Left cardiac atrium (tissue), 4 donors: Measurements from ENCODE around the gene ZNF175. TPM values are rescaled to one million over a fixed set of nuclear protein-coding genes. Genes with fewer than 3 reads are reported as not detected.

Experiments
- ATAC-seq, 2 donors: fragments of 200-7000 bp; cut with Tn5 transposase; one replicate each; pipeline ENCODE4 v1.9.1; 2020; ENCODE audit warnings: mild to moderate bottlenecking in 2 of 2, moderate library complexity in 2 of 2
- DNase-seq: peaks from one replicate; pipeline ENCODE4 v3.0.0-alpha.2; 2020
- intact Hi-C, 2 donors: fragments of 100-400 bp; cut with DNase I; formaldehyde crosslinking; loops; one replicate each; pipeline versions ENCODE4 v1.14.1 to v1.15.1; 2022 to 2023
- total RNA-seq, 2 donors: library from RNA; stranded (reverse); fragmentation: NEBNext Ultra II Directional; extraction: Animal tissue kit (Norgen Biotek cat#: 25700); gene quantifications; one replicate each; pipeline ENCODE4 v1.2.1, GENCODE V29; 2021
- donor health status: DM: no; HTN: yes; CAD: no.
- donor health status: DM: no; HTN: yes; CAD: no; lungs with severe emphysema.
- donor health status: DM: yes; HTN: yes; CAD: no.
- donor health status: Dilated cardiomyopathy.

Gene ZNF175
- total RNA-seq, 2 donors from 2014 or later: 9.6 to 10.8 TPM

GRCh38 chr19:51548891-51549305 lies 22.2 kb upstream of the ZNF175 start:
- intact Hi-C loops: no loop called here
- ATAC-seq (no peak), DNase-seq (no peak)

- ATAC-seq: no peak
- intact Hi-C loops: no loop called here
- no peak for DNase-seq
Observed at GRCh38 chr19:51549533-51550324, 21.4 kb upstream of the ZNF175 start.

- intact Hi-C loops: no loop called here
- ATAC-seq (no peak), DNase-seq (no peak)
Observed at GRCh38 chr19:51550848-51551672, 20.0 kb upstream of the ZNF175 start.

GRCh38 chr19:51551673-51552432 lies 19.2 kb upstream of the ZNF175 start:
- intact Hi-C loops: no loop called here
- no peak for DNase-seq
- no peak for ATAC-seq

GRCh38 chr19:51552608-51552995 lies 18.5 kb upstream of the ZNF175 start:
- intact Hi-C loops: no loop called here
- ATAC-seq (no peak), DNase-seq (no peak)

- intact Hi-C loops: no loop called here
- DNase-seq (peak; percentile 83), ATAC-seq (peak; percentile 55 to 67)
Observed at GRCh38 chr19:51552996-51553725, 17.9 kb upstream of the ZNF175 start.

GRCh38 chr19:51559240-51559639 lies 11.8 kb upstream of the ZNF175 start:
- ATAC-seq (no peak), DNase-seq (no peak)
- intact Hi-C loops: no loop called here

- intact Hi-C loops: no loop called here
- DNase-seq (no peak), ATAC-seq (no peak)
Observed at GRCh38 chr19:51560339-51560738, 10.7 kb upstream of the ZNF175 start.

GRCh38 chr19:51564791-51565190 lies 6.3 kb upstream of the ZNF175 start:
- DNase-seq (no peak), ATAC-seq (no peak)
- intact Hi-C loops: no loop called here

GRCh38 chr19:51565583-51565982 lies 5.5 kb upstream of the ZNF175 start:
- DNase-seq (no peak), ATAC-seq (no peak)
- intact Hi-C loops: no loop called here

GRCh38 chr19:51566489-51567100 lies 4.5 kb upstream of the ZNF175 start:
- intact Hi-C loops: no loop called here
- DNase-seq: no peak
- ATAC-seq: no peak

GRCh38 chr19:51567583-51567982 lies 3.5 kb upstream of the ZNF175 start:
- intact Hi-C loops: no loop called here
- DNase-seq: no peak
- ATAC-seq: no peak

- ATAC-seq (no peak), DNase-seq (no peak)
- intact Hi-C loops: no loop called here
Observed at GRCh38 chr19:51568456-51568855, 2.6 kb upstream of the ZNF175 start.

- intact Hi-C loops: no loop called here
- peak in 1 of 2 donors; percentile 12 for ATAC-seq
- DNase-seq: no peak
Observed at GRCh38 chr19:51571599-51571998, 516 bp downstream of the ZNF175 start.

GRCh38 chr19:51572410-51572809 lies 1.3 kb downstream of the ZNF175 start:
- intact Hi-C loops: no loop called here
- DNase-seq: no peak
- no peak for ATAC-seq

- intact Hi-C loops: no loop called here
- ATAC-seq: no peak
- DNase-seq: no peak
Observed at GRCh38 chr19:51572908-51573307, 1.8 kb downstream of the ZNF175 start.

- DNase-seq: no peak
- intact Hi-C loops: no loop called here
- ATAC-seq: no peak
Observed at GRCh38 chr19:51573331-51573730, 2.2 kb downstream of the ZNF175 start.

GRCh38 chr19:51576850-51577249 lies 5.8 kb downstream of the ZNF175 start:
- ATAC-seq: no peak
- no peak for DNase-seq
- intact Hi-C loops: no loop called here
